Thoracic aorta endothelial cell (primary cell): Measurements from ENCODE around the gene MUTYH. TPM values are rescaled to one million over a fixed set of nuclear protein-coding genes. Genes with fewer than 3 reads are reported as not detected.

ENCODE experiments used
- total RNA-seq: library from RNA; depleted of rRNA; stranded (reverse); fragments of >200 nt; gene quantifications from 2 replicates; pipeline ENCODE4 v1.2.3, GENCODE V29; 2012

MUTYH gene
- total RNA-seq: 10.9 and 13.1 TPM in 2 replicates

GRCh38 chr1:45339789-45340558 lies at the start of gene MUTYH, which contains the start of gene TOE1:
Gene MUTYH (minus strand): TSS chr1:45340440. CDS start chr1:45334505, 5,935 bp downstream.
Gene TOE1 (plus strand): TSS chr1:45340170. CDS start chr1:45340253, 83 bp downstream.

GRCh38 chr1:45326627-45327623 lies 13.3 kb downstream of the MUTYH start, which contains the start of gene HPDL:
Gene HPDL (plus strand): TSS chr1:45326895. CDS start chr1:45327149, 254 bp downstream.

Other genes starting within 250 kb of the MUTYH start
- 0.53 and 0.65 TPM in 2 replicates for gene ZSWIM5, start 133.8 kb downstream of the MUTYH start, total RNA-seq
- 4.7 and 9.7 TPM in 2 replicates for gene HPDL, start 13.5 kb downstream of the MUTYH start, total RNA-seq
- 20.5 and 25.6 TPM in 2 replicates for gene TOE1, start 270 bp downstream of the MUTYH start, total RNA-seq
- 2.0 and 2.2 TPM in 2 replicates for gene TESK2, start 150.7 kb upstream of the MUTYH start, total RNA-seq
- gene CCDC163, start 159.6 kb upstream of the MUTYH start, total RNA-seq: 1.1 and 1.4 TPM in 2 replicates
- gene MMACHC, start 159.9 kb upstream of the MUTYH start, total RNA-seq: 1.7 and 2.9 TPM in 2 replicates
- gene PRDX1, start 181.4 kb upstream of the MUTYH start, total RNA-seq: 669 and 721 TPM in 2 replicates
- 112 and 120 TPM in 2 replicates for gene AKR1A1, start 210.4 kb upstream of the MUTYH start, total RNA-seq
- gene NASP, start 243.6 kb upstream of the MUTYH start, total RNA-seq: 112 and 139 TPM in 2 replicates